GM12875 (cell line): ENCODE data around the gene GP1BA.

Experiments used
- H3K4me3 ChIP-seq: one replicate; pipeline ENCODE4 v1.5.1; 2011; ENCODE audit warnings: low read depth, low read length, control low read depth
- CTCF ChIP-seq: IDR thresholded peaks from 2 replicates; pipeline ENCODE4 v1.5.1; 2011; ENCODE audit warnings: low read depth, mild to moderate bottlenecking, control low read depth, inconsistent platforms, low read length, moderate library complexity, borderline replicate concordance; ENCODE audit not compliant: insufficient read depth

GP1BA gene

GRCh38 chr17:4971826-4972225, 39.7 kb downstream of the GP1BA start:
- no peak for TF ChIP-seq CTCF
- no peak overlapping the region for H3K4me3 ChIP-seq

GRCh38 chr17:4972322-4972721, 40.2 kb downstream of the GP1BA start:
- TF ChIP-seq CTCF = no peak
- H3K4me3 ChIP-seq = no peak overlapping the region

GRCh38 chr17:4972752-4973151, 40.7 kb downstream of the GP1BA start:
- H3K4me3 ChIP-seq = no peak overlapping the region
- TF ChIP-seq CTCF = no peak

GRCh38 chr17:4973256-4974114, 41.4 kb downstream of the GP1BA start:
- H3K4me3 ChIP-seq = no peak overlapping the region
- no peak for TF ChIP-seq CTCF

- no peak for TF ChIP-seq CTCF
These were observed 42.1 kb downstream of the GP1BA start for GRCh38 chr17:4974115-4974670.

GRCh38 chr17:4978726-4979125, 46.6 kb downstream of the GP1BA start:
- TF ChIP-seq CTCF = no peak
- H3K4me3 ChIP-seq = no peak overlapping the region

More at GRCh38 chr17:4974115-4974670, 42.1 kb downstream of the GP1BA start:
- H3K4me3 ChIP-seq = no peak overlapping the region

- TF ChIP-seq CTCF = peak; percentile 59
- H3K4me3 ChIP-seq = no peak overlapping the region
These were observed 48.7 kb downstream of the GP1BA start for GRCh38 chr17:4980644-4981216.
